Stimulated activated CD8-positive, alpha-beta memory T cell treated with anti-CD3 and anti-CD28 coated beads, Interleukin-7, amount 100 ng/mL, for 48 hours (primary cell): ENCODE results near the gene MYOCD.

ENCODE experiments used
- DNase-seq, 2 donors: peaks; one replicate each; pipeline ENCODE4 v3.0.0-alpha.2; 2020; ENCODE audit warnings: low read depth in 1 of 2; ENCODE audit errors: extremely low read depth in 1 of 2

Gene MYOCD

GRCh38 chr17:12693640-12694039 is 27.9 kb downstream of the MYOCD start:
- DNase-seq = no peak

GRCh38 chr17:12706070-12706469 is 40.4 kb downstream of the MYOCD start:
- no peak for DNase-seq

GRCh38 chr17:12709063-12709462 is 43.4 kb downstream of the MYOCD start:
- no peak for DNase-seq

- DNase-seq = no peak
Observed at GRCh38 chr17:12712415-12712814, 46.7 kb downstream of the MYOCD start.

GRCh38 chr17:12712941-12713340 is 47.3 kb downstream of the MYOCD start:
- no peak for DNase-seq

- DNase-seq = no peak
Observed at GRCh38 chr17:12719948-12720347, 54.3 kb downstream of the MYOCD start.

GRCh38 chr17:12721581-12721980 is 55.9 kb downstream of the MYOCD start:
- DNase-seq = no peak

- DNase-seq = no peak
Observed at GRCh38 chr17:12722282-12722681, 56.6 kb downstream of the MYOCD start.

GRCh38 chr17:12726131-12726530 is 60.4 kb downstream of the MYOCD start:
- no peak for DNase-seq

- DNase-seq = no peak
Observed at GRCh38 chr17:12727076-12727760, 61.5 kb downstream of the MYOCD start.

GRCh38 chr17:12727881-12728280 is 62.2 kb downstream of the MYOCD start:
- DNase-seq = no peak

- no peak for DNase-seq
Observed at GRCh38 chr17:12729086-12729485, 63.4 kb downstream of the MYOCD start.

- DNase-seq = no peak
Observed at GRCh38 chr17:12730421-12730820, 64.7 kb downstream of the MYOCD start.

GRCh38 chr17:12730931-12731521 is 65.3 kb downstream of the MYOCD start:
- no peak for DNase-seq

- DNase-seq = no peak
Observed at GRCh38 chr17:12731839-12732238, 66.1 kb downstream of the MYOCD start.

GRCh38 chr17:12732366-12732765 is 66.7 kb downstream of the MYOCD start:
- no peak for DNase-seq

- no peak for DNase-seq
Observed at GRCh38 chr17:12734926-12735325, 69.2 kb downstream of the MYOCD start.

GRCh38 chr17:12735517-12735916 is 69.8 kb downstream of the MYOCD start:
- DNase-seq = no peak

GRCh38 chr17:12736526-12736925 is 70.8 kb downstream of the MYOCD start:
- DNase-seq = no peak

GRCh38 chr17:12737740-12738469 is 72.2 kb downstream of the MYOCD start:
- no peak for DNase-seq

- no peak for DNase-seq
Observed at GRCh38 chr17:12738624-12739023, 72.9 kb downstream of the MYOCD start.

GRCh38 chr17:12739500-12739899 is 73.8 kb downstream of the MYOCD start:
- DNase-seq = no peak
